WI38 (cell line): ENCODE measurements around the gene PAX5.
A peak's percentile ranks its signal among the peaks of the same experiment; 100 is the strongest.

Source experiments
- H3K4me3 ChIP-seq: 2 replicates; pipeline ENCODE4 v1.5.1; 2011; ENCODE audit warnings: low read depth, mild to moderate bottlenecking, control low read depth, low read length
- TF ChIP-seq, protein P1 (sequence below): IDR thresholded peaks from 2 replicates; pipeline ENCODE4 v1.5.1; 2012; ENCODE audit warnings: low read depth, mild to moderate bottlenecking, control low read depth, low read length

Gene PAX5

DNA sequence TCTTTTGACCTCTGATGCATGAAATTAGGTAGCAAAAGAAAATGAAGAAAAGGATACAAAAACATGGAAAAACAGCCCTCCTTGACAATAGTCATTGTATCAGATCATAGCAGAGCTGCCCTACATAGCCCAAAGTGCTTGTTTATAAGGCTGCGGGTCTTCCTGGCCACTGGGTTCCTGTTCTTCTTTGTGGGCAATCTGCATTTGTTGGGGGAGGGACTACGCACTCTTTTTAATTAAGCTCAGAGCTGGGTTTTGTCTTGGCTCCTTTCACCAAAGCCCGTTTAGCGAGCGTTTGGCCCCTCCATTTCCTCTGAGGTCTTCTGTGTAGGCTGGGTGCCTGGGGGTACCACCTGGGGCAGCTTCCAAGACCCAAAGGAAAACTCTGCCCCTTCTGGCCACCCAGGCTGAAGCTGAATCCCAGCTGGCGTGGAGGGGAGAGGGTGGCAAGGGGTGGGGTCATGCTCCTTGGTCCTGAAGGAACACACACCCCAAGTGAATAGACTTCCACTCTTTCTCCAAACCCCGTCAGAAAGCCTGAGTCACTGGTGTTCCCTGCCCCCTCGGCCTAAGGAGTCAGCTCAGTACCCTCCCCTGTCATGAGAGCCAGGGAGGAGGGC is 6.5 kb upstream of the PAX5 start:
- TF ChIP-seq, protein P1, sequence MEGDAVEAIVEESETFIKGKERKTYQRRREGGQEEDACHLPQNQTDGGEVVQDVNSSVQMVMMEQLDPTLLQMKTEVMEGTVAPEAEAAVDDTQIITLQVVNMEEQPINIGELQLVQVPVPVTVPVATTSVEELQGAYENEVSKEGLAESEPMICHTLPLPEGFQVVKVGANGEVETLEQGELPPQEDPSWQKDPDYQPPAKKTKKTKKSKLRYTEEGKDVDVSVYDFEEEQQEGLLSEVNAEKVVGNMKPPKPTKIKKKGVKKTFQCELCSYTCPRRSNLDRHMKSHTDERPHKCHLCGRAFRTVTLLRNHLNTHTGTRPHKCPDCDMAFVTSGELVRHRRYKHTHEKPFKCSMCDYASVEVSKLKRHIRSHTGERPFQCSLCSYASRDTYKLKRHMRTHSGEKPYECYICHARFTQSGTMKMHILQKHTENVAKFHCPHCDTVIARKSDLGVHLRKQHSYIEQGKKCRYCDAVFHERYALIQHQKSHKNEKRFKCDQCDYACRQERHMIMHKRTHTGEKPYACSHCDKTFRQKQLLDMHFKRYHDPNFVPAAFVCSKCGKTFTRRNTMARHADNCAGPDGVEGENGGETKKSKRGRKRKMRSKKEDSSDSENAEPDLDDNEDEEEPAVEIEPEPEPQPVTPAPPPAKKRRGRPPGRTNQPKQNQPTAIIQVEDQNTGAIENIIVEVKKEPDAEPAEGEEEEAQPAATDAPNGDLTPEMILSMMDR, result no peak
- H3K4me3 ChIP-seq, result no peak overlapping the region

DNA sequence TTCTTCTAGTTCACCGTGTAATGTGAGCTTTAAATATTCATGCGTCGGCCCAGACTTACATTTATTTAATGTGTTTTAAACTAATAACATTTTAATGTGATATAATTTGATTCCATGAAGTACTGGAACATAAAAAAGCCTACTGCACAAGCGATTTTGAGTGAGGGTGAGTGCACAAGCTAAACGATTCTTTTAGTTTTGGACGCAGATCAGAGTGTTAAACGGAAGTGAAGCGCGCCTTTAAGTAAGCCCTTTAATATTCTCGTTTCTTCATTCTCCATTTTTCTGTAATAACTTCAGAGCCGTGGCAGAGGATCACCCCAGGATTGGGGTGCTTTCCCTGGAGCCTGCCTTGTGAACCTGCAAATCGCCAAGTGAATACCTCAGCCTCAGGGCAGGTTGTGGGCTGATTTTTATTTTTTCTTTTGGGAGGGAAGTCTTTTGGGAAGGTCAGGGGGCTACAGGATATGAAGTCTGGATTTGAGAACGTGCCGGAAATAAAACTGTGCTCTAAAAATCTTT is 4.9 kb upstream of the PAX5 start:
- H3K4me3 ChIP-seq, result no peak overlapping the region
- TF ChIP-seq, protein P1, result no peak

DNA sequence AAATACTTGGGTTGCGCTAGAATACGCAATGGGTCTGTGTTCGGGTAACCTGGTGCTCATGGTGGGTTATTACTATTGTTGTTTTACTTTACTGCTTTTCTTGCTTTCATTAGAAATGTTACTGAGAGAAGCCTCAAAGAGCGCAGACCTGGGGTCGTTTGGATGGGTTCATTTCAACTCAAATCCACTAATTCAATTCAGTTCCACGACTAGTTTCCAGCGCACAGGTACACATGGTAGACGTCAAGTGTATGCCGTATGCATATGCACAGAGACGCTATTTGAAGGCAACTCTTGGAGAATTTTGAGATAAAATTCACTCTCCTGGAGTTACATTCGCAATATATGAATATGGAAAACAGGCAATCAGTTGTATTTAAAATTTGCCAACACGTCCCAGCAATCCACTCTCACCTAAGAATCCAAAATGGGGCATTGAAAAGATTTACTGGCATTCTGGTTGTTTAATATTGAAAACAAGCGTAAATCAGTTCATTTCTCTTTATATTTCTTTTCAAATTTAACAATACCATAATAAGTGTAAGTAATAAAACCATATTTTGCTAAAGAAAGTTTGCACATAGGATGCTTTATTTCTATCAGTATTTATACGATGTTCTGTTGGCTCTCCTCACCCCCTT is 4.4 kb upstream of the PAX5 start:
- TF ChIP-seq, protein P1, result no peak
- no peak overlapping the region for H3K4me3 ChIP-seq

DNA sequence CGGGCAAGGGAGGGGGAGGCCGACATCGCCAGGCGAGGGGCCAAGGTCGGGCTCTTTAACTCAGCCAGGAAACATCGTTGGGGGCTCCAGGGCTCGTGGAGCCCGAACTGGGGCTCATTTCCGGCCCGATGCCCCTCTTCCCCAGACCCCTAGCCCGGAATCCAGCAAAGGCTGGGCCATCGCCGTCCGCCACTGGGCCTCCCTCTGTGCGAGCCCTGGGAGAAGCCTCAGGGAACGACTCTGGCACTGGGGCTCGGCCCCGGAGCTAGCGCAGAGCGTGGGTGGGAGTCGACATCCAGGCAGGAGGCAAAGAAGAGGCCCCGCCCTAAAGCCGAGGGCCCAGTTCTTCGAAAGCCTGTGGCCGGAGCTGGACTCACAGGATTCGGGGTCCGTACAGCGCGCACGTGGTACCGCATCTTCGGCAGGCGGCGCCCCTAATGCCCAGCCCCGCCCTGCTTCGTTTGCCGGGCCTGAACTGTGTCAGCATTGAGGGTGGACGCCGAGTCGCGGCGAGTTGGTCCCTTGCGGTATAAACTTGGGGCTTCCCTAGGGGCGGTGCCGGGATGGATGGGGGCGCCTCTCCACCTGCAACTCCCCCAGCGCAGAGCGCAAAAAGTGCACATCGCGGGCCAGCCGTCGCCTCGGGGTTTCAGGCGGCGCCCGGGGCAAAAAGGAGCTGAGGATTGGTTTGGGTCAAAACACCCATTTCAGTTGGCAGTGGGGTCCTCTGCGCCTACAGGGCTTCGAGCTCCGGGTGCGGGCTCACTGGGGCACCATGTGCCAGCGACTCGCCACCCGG is 3.6 kb upstream of the PAX5 start:
- H3K4me3 ChIP-seq, result peak overlapping the region; percentile 56
- TF ChIP-seq, protein P1, result no peak

DNA sequence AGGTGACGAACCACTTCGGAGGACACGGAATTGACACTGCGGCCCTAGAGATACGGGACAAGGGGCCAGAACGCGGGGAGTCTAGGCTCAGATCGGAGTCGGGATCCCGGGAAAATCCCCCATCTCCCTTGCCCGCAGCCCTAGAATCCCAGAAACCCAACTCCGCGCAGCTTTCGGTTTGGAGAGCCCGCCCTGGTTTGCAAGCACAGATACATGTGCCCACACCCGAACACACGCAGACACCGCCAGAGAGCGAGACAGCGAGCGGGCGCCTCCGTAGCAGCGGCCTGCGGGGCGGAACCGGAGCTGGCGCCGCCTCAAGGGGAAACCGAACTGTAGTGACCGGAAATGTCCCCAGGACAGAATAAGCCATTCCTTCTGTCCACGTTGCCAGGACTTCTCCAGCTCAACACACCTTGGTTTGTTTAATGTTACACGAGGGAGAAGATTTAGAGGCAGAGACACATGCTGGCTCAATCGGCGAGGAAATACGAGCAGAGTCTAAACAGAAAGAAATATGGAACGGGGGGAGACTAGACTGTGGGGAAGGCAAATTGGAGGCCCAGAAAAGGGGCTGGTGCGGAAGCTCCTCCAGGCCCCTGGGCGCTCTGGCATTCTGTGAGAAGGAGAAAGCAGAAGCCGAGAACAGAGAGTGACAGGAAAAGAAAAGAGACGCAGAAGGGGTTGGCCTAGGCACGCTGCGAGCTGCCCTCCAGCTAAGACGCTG is 2.9 kb upstream of the PAX5 start:
- TF ChIP-seq, protein P1, result no peak
- peak overlapping the region; percentile 56 for H3K4me3 ChIP-seq

DNA sequence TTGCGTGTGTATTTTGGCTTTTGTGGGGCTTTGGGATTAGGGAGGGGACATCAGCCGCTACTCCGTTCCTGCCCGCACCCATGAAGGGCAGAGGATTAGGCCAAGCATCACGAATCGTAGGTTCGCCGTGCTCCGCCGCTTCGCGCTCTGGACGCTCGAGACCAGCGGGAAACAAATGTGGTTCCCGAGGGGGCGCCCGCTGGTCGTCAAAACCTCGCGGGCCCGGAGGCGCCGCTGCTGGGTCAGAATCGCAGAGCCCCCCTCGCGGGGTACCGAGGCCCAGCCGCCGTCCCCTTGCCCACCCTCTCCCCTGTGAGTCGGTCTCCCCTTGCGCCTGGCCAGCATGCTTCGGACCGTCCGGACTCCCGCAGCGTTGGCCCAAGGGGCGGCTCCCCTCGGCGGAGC is 2.3 kb upstream of the PAX5 start:
- TF ChIP-seq, protein P1, result no peak
- H3K4me3 ChIP-seq, result peak overlapping the region; percentile 56
